Endothelial cell of umbilical vein (primary cell): Measurements from ENCODE around the gene HS6ST2.

Experiments
- EZH2 ChIP-seq: IDR thresholded peaks from 2 replicates; pipeline ENCODE4 v1.6.1; 2012; ENCODE audit warnings: borderline replicate concordance, low read depth, mild to moderate bottlenecking, moderate library complexity, low read length, inconsistent platforms; ENCODE audit not compliant: severe bottlenecking
- FOS ChIP-seq: IDR thresholded peaks from 2 replicates; pipeline ENCODE4 v1.6.1; 2011; ENCODE audit warnings: mild to moderate bottlenecking, low read length, moderate library complexity, borderline replicate concordance; ENCODE audit not compliant: insufficient read depth
- GATA2 ChIP-seq: IDR thresholded peaks from 2 replicates; pipeline ENCODE4 v1.7.0; 2011; ENCODE audit warnings: low read depth, mild to moderate bottlenecking, moderate library complexity, mixed read lengths, low read length; ENCODE audit not compliant: insufficient read length, insufficient read depth
- MYC ChIP-seq: IDR thresholded peaks from one replicate; pipeline ENCODE4 v1.6.1; 2011; ENCODE audit warnings: mild to moderate bottlenecking, low read depth, low read length
- POLR2A ChIP-seq: IDR thresholded peaks from 2 replicates; pipeline ENCODE4 v1.6.1; 2012; ENCODE audit warnings: low read depth, mild to moderate bottlenecking, control low read depth, low read length
- POLR2AphosphoS5 ChIP-seq: IDR thresholded peaks from 2 replicates; pipeline ENCODE4 v1.6.1; 2012; ENCODE audit warnings: low read depth, mild to moderate bottlenecking, control low read depth, low read length, moderate library complexity; ENCODE audit not compliant: insufficient read depth
- TF ChIP-seq, protein P1 (sequence below), 2 donors: IDR thresholded peaks; 1 replicate in 1 of 2; 2 replicates in 1 of 2; pipeline ENCODE4 v1.5.1; 2011; ENCODE audit warnings: low read length in 2 of 2, mild to moderate bottlenecking in 2 of 2, moderate library complexity in 2 of 2, control low read depth in 1 of 2, inconsistent platforms in 1 of 2, low read depth in 1 of 2; ENCODE audit not compliant: insufficient read depth in 1 of 2; ENCODE audit errors: extremely low read depth in 1 of 2
- TF ChIP-seq, protein P2 (sequence below): IDR thresholded peaks from 2 replicates; pipeline ENCODE4 v1.6.1; 2011; ENCODE audit not compliant: insufficient read depth, insufficient read length

DNA sequence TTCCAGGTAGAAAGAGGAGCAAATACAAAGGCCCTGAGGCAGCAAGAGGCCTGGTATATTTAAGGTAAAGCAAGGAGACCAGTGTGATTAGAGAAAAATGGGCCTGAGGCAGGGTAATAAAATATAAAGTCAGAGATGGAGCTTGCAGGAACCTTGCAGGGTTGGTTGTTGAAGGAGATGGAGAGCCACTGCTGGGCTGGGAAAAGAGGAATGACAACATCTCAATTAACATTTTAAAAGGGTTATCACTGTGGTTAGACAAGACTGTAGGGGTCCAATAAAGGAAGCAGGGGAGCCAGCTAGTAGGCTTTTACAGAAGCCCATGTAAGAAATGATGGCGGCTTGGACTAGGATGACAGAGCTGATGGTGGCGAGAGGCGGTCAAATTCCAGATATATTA lies 264.0 kb downstream of the HS6ST2 start:
- no peak for TF ChIP-seq MYC
- TF ChIP-seq, protein P1, sequence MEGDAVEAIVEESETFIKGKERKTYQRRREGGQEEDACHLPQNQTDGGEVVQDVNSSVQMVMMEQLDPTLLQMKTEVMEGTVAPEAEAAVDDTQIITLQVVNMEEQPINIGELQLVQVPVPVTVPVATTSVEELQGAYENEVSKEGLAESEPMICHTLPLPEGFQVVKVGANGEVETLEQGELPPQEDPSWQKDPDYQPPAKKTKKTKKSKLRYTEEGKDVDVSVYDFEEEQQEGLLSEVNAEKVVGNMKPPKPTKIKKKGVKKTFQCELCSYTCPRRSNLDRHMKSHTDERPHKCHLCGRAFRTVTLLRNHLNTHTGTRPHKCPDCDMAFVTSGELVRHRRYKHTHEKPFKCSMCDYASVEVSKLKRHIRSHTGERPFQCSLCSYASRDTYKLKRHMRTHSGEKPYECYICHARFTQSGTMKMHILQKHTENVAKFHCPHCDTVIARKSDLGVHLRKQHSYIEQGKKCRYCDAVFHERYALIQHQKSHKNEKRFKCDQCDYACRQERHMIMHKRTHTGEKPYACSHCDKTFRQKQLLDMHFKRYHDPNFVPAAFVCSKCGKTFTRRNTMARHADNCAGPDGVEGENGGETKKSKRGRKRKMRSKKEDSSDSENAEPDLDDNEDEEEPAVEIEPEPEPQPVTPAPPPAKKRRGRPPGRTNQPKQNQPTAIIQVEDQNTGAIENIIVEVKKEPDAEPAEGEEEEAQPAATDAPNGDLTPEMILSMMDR (IDR thresholded peaks at IDR 0.05; ENCODE audit: extremely low read depth in 1 of 2, insufficient read depth in 1 of 2, low read depth in 1 of 2, low read length in 2 of 2) = no peak
- TF ChIP-seq EZH2 = no peak
- no peak for TF ChIP-seq POLR2A
- TF ChIP-seq POLR2AphosphoS5 = no peak
- TF ChIP-seq, protein P2, sequence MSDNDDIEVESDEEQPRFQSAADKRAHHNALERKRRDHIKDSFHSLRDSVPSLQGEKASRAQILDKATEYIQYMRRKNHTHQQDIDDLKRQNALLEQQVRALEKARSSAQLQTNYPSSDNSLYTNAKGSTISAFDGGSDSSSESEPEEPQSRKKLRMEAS = no peak
- no peak for TF ChIP-seq GATA2
- no peak for TF ChIP-seq FOS
